ENCODE measurements around the gene CFAP68. TPM values are rescaled to one million over a fixed set of nuclear protein-coding genes. Genes with fewer than 3 reads are reported as not detected.

Gene CFAP68
- total and polyA plus RNA-seq, 2 of the 4 experiments (the other 2 are of a cell fraction) = 10.2 to 17.0 TPM

DNA sequence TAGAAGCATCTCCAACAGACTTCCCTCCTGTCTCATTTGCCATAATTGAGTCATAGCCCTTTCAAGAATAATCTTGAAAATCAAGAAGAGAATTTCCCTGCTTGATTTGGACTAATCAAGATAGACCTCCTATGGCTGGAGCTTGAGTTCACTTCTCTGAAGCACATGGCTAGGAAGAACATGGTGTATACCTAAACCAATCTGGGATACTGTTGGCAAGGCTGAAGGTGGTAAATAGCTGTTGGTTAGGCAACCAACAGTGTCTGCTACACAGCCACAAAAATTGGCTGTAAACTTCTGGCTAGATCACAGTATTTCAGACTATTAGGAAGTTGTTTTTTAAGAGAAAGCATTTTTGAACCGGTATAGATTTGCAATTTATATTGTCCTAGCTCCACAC, 27.3 kb downstream of the CFAP68 start:
- no peak overlapping the region for H2BK5ac ChIP-seq (ENCODE audit: low read depth, low read length, poor library complexity, severe bottlenecking)
- peaks cover 0 to 8% of the 10 kb centered on the region in 2 experiments; a peak in 1 of 4 replicates for H3K79me1 ChIP-seq (ENCODE audit: low read depth in 1 of 2, low read length in 2 of 2)
- H3K23ac ChIP-seq (ENCODE audit: low read depth, low read length) = no peak overlapping the region
- no peak overlapping the region for H4K8ac ChIP-seq (ENCODE audit: low read depth in 2 of 2, low read length in 2 of 2)
- CTCF ChIA-PET = no interaction called here
- H3K4me3 ChIP-seq (ENCODE audit: insufficient read depth, low read depth, low read length) = no peak overlapping the region
- intact Hi-C loops (cut with micrococcal nuclease) (no loop called here), in situ Hi-C loops (cut with MboI; ENCODE audit: low sequenced_read_pairs) (no loop called here), dilution Hi-C loops (cut with HindIII; ENCODE audit: low sequenced_read_pairs, unreplicated experiment) (no loop called here)
- H3K9me1 ChIP-seq (ENCODE audit: insufficient read depth, low read length) = no peaks in the 10 kb centered on the region
- no peak overlapping the region for H3K56ac ChIP-seq (ENCODE audit: extremely low read depth, insufficient read depth, low read length)
- H3K14ac ChIP-seq (replicated peaks; ENCODE audit: low read depth, low read length) = no peak overlapping the region
- no peaks in the 10 kb centered on the region for H4K20me1 ChIP-seq (ENCODE audit: insufficient read depth, low read length)
- H2BK120ac ChIP-seq (ENCODE audit: low read depth, low read length) = no peak overlapping the region
- no peak overlapping the region for H3K9ac ChIP-seq (ENCODE audit: low read depth, low read length)
- POLR2A ChIA-PET (ENCODE audit: unreplicated experiment) = no interaction called here
- no peak overlapping the region for H3K4ac ChIP-seq (ENCODE audit: low read depth, low read length)
- no peak overlapping the region for H2AFZ ChIP-seq (replicated peaks; ENCODE audit: low read length, poor library complexity)
- no CpG with 5 or more reads among the region's 1 CpG for WGBS, 2 experiments (ENCODE audit: extremely low coverage in 2 of 2, insufficient read length in 1 of 2)
- TF ChIP-seq NFE2L2 (IDR thresholded peaks at IDR 0.05; ENCODE audit: low read depth, low read length) = no peak
- no peaks in the 10 kb centered on the region; the same call in 1 of the 2 replicates for H3K27me3 ChIP-seq (ENCODE audit: control insufficient read depth, insufficient read depth, low read length)
- H3K18ac ChIP-seq (ENCODE audit: low read depth, low read length) = no peak overlapping the region
- H2BK20ac ChIP-seq (ENCODE audit: low read depth, low read length) = no peak overlapping the region; the same call in 1 of the 2 replicates
- BruUV-seq (replicated peaks) = no TSS peak
- DNase-seq = no peak
- H3K4me1 ChIP-seq (ENCODE audit: control insufficient read depth, insufficient read depth, low read length) = peaks cover 13% of the 10 kb centered on the region
- ATAC-seq (ENCODE audit: low read depth) = no peak
- H3K9me3 ChIP-seq (ENCODE audit: control insufficient read depth, insufficient read depth, low read length) = no peaks in the 10 kb centered on the region
- H2AK9ac ChIP-seq (replicated peaks; ENCODE audit: low read depth, low read length, poor library complexity) = no peak overlapping the region
- no peak overlapping the region for H4K5ac ChIP-seq (ENCODE audit: low read depth, low read length)
- H3K27ac ChIP-seq (ENCODE audit: insufficient read depth, low read length) = no peak overlapping the region
- H2AK5ac ChIP-seq (ENCODE audit: low read depth, low read length) = no peak overlapping the region
- H2BK15ac ChIP-seq (ENCODE audit: low read depth, low read length) = no peak overlapping the region
- no peak overlapping the region for H3K4me2 ChIP-seq (ENCODE audit: low read depth, low read length)
- no peaks in the 10 kb centered on the region for H3K36me3 ChIP-seq (ENCODE audit: control insufficient read depth, insufficient read depth, low read length)
- H4K91ac ChIP-seq (ENCODE audit: insufficient read depth, low read depth, low read length) = no peak overlapping the region

Data from IMR-90 (cell line).